ENCODE results near the gene C10orf71.

C10orf71 gene

DNA sequence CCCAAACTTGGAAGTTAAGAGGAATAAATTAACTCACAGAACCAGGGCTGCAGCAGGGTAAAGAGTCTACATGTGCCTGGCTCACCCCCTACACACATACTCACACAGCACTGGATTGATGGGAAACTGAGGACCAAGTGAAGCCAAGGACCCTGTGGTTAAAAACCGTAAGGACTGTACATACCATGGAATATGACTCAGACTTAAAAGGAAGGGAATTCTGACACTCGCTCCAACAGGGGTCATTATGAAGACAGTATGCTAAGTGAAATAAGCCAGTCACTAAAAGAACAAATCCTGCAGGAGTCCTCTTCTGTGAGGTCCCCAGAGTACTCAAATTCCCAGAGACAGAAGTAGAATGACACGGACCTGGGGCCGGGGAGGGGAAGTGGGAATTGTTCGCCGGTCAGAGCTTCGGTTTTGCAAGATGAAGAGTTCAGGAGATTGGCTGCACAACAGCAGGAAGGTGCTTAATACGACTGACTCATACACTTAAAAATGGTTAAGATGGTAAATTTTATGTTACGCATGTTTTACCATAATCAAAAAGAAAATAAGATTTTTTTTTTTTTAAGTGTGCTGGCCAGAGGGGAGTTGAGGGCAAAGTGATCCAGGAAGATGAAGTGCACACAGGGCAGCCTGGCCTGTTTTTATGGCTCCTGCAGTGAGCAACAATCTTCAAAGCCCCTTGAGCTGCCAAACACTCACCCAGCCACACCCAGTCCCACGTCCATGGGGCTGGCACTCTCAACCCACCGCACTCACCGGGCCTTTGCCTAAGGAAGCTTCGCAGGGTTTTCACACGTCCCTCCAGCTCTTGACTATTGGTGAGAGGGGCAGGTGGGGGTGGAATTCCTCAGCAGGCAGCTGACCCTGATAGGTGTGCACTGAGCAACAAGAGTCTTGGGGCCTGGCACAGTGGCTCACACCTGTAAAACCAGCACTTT is 70.5 kb downstream of the C10orf71 start:
- Histone ChIP-seq H3K9ac (ENCODE audit: low read length) (no peak overlapping the region), H3K9me3 (ENCODE audit: low read length) (no peaks in the 10 kb centered on the region), H3K4me2 (ENCODE audit: low read length) (no peak overlapping the region), H3K27me3 (ENCODE audit: insufficient read depth, low read length) (no peaks in the 10 kb centered on the region), H3F3A (ENCODE audit: insufficient read depth, low read length) (no peaks in the 10 kb centered on the region), H3K4me3 (ENCODE audit: low read depth, low read length, poor library complexity, severe bottlenecking) (no peak overlapping the region), H4K20me1 (ENCODE audit: insufficient read depth, low read length) (no peaks in the 10 kb centered on the region), H3K79me2 (ENCODE audit: insufficient read depth, low read length) (no peaks in the 10 kb centered on the region), H3K36me3 (ENCODE audit: insufficient read depth, low read length) (no peaks in the 10 kb centered on the region), H3K4me1 (ENCODE audit: insufficient read depth, low read length, severe bottlenecking) (no peaks in the 10 kb centered on the region), H2AFZ (ENCODE audit: low read length) (no peak overlapping the region), H3K27ac (ENCODE audit: low read depth, low read length, poor library complexity, severe bottlenecking) (no peak overlapping the region), H3K9me2 (ENCODE audit: low read depth, low read length) (no peaks in the 10 kb centered on the region)
- TF ChIP-seq, protein P1, sequence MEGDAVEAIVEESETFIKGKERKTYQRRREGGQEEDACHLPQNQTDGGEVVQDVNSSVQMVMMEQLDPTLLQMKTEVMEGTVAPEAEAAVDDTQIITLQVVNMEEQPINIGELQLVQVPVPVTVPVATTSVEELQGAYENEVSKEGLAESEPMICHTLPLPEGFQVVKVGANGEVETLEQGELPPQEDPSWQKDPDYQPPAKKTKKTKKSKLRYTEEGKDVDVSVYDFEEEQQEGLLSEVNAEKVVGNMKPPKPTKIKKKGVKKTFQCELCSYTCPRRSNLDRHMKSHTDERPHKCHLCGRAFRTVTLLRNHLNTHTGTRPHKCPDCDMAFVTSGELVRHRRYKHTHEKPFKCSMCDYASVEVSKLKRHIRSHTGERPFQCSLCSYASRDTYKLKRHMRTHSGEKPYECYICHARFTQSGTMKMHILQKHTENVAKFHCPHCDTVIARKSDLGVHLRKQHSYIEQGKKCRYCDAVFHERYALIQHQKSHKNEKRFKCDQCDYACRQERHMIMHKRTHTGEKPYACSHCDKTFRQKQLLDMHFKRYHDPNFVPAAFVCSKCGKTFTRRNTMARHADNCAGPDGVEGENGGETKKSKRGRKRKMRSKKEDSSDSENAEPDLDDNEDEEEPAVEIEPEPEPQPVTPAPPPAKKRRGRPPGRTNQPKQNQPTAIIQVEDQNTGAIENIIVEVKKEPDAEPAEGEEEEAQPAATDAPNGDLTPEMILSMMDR (IDR thresholded peaks at IDR 0.05; ENCODE audit: low read length) = no peak
- TF ChIP-seq EZH2 (IDR thresholded peaks at IDR 0.05; ENCODE audit: borderline replicate concordance, low read length) = no peak

DNA sequence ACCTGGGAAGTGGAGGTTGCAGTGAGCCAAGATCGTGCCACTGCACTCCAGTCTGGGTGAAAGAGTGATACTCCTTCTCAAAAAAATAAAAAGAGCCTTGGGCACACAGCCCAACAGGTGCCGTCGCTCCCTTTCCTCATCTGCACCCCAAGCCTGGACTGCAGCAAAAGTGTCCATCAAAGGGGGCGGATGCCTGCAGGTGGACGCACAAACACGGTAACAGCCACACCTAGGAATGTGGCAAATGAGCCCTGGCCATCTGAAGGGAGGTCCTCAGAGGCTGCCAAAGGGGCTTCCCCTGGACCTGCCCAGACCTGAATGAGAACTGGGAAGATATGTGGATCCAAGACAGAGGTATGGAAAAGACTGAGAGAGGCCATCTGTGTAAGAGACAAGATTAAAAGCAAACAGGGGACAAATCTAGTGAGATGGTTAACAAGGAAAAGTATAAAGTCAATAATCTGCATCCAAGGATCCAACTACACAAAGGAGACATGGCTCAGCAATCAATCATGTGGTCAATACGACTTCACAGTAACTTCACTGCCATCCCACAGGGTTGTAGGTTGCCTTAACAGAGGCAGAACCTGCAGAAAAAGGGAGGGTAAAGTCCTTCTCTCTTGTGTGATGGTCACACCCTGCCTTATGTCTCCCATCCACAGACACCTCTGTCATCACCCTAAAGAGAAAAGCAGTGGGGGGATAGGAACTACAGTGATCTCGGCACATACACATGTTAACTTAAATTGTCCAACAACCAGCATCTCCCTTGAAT is 71.5 kb downstream of the C10orf71 start:
- H4K20me1 ChIP-seq (ENCODE audit: insufficient read depth, low read length) = no peaks in the 10 kb centered on the region
- no peak overlapping the region for H3K27ac ChIP-seq (ENCODE audit: low read depth, low read length, poor library complexity, severe bottlenecking)
- TF ChIP-seq EZH2 (IDR thresholded peaks at IDR 0.05; ENCODE audit: borderline replicate concordance, low read length) = no peak
- TF ChIP-seq, protein P1 (IDR thresholded peaks at IDR 0.05; ENCODE audit: low read length) = no peak
- no peak overlapping the region for H3K9ac ChIP-seq (ENCODE audit: low read length)
- H3K9me3 ChIP-seq (ENCODE audit: low read length) = no peaks in the 10 kb centered on the region
- H3K9me2 ChIP-seq (ENCODE audit: low read depth, low read length) = no peaks in the 10 kb centered on the region
- H3K4me2 ChIP-seq (ENCODE audit: low read length) = no peak overlapping the region
- no peak overlapping the region for H3K4me3 ChIP-seq (ENCODE audit: low read depth, low read length, poor library complexity, severe bottlenecking)
- no peaks in the 10 kb centered on the region for H3K79me2 ChIP-seq (ENCODE audit: insufficient read depth, low read length)
- no peaks in the 10 kb centered on the region for H3K4me1 ChIP-seq (ENCODE audit: insufficient read depth, low read length, severe bottlenecking)
- H3K36me3 ChIP-seq (ENCODE audit: insufficient read depth, low read length) = no peaks in the 10 kb centered on the region
- no peaks in the 10 kb centered on the region for H3K27me3 ChIP-seq (ENCODE audit: insufficient read depth, low read length)
- no peaks in the 10 kb centered on the region for H3F3A ChIP-seq (ENCODE audit: insufficient read depth, low read length)
- H2AFZ ChIP-seq (ENCODE audit: low read length) = no peak overlapping the region

DNA sequence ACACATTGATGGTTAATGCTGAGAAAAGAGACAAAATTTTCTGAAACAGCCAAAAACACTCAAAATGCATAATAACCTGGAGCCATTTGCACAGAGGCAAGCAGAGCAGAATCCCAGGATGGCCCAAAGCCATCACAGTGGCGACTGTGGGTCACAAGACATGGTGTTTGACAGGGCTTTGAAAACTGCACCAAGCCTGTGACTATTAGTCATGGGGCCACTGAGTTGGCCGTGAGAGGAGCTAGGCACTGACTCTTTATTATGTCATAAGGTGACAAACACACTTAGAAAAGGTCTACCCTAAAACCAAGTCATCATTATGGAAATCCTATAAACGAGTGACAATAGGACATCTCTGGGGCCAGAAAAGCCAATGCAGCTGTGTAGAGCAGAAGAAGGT is 73.0 kb downstream of the C10orf71 start:
- H3K79me2 ChIP-seq (ENCODE audit: insufficient read depth, low read length) = no peaks in the 10 kb centered on the region
- H3K27ac ChIP-seq (ENCODE audit: low read depth, low read length, poor library complexity, severe bottlenecking) = no peak overlapping the region
- no peaks in the 10 kb centered on the region for H3K27me3 ChIP-seq (ENCODE audit: insufficient read depth, low read length)
- H3K4me3 ChIP-seq (ENCODE audit: low read depth, low read length, poor library complexity, severe bottlenecking) = no peak overlapping the region
- no peak overlapping the region for H3K9ac ChIP-seq (ENCODE audit: low read length)
- H3F3A ChIP-seq (ENCODE audit: insufficient read depth, low read length) = no peaks in the 10 kb centered on the region
- no peak for TF ChIP-seq EZH2 (IDR thresholded peaks at IDR 0.05; ENCODE audit: borderline replicate concordance, low read length)
- TF ChIP-seq, protein P1 (IDR thresholded peaks at IDR 0.05; ENCODE audit: low read length) = no peak
- no peaks in the 10 kb centered on the region for H3K9me2 ChIP-seq (ENCODE audit: low read depth, low read length)
- H3K4me1 ChIP-seq (ENCODE audit: insufficient read depth, low read length, severe bottlenecking) = no peaks in the 10 kb centered on the region
- no peaks in the 10 kb centered on the region for H3K9me3 ChIP-seq (ENCODE audit: low read length)
- no peak overlapping the region for H3K4me2 ChIP-seq (ENCODE audit: low read length)
- H2AFZ ChIP-seq (ENCODE audit: low read length) = no peak overlapping the region
- H4K20me1 ChIP-seq (ENCODE audit: insufficient read depth, low read length) = no peaks in the 10 kb centered on the region
- H3K36me3 ChIP-seq (ENCODE audit: insufficient read depth, low read length) = no peaks in the 10 kb centered on the region

Data from OCI-LY1 (cell line).